Small intestine (tissue), 7 donors: ENCODE measurements around the gene TIAM1. TPM values are rescaled to one million over a fixed set of nuclear protein-coding genes. Genes with fewer than 3 reads are reported as not detected.

Experiments used
- DNase-seq, 2 donors: peaks; one replicate each; pipeline versions ENCODE4 v3.0.0 to v3.0.0-alpha.2; 2013
- FAIRE-seq: peaks from 2 replicates; lab custom pipeline; 2012; peaks lifted over from hg19 to GRCh38; lab: Jason Lieb, UNC
- H3K27ac ChIP-seq, 3 donors: one replicate each; pipeline ENCODE4 v1.5.1; 2013; ENCODE audit warnings: low read length in 2 of 3, mild to moderate bottlenecking in 2 of 3, control low read depth in 1 of 3, inconsistent platforms in 1 of 3, low read depth in 1 of 3, moderate library complexity in 1 of 3
- H3K27me3 ChIP-seq, 3 donors: one replicate each; pipeline ENCODE4 v1.6.1; 2013; ENCODE audit warnings: low read length in 3 of 3, inconsistent platforms in 1 of 3; ENCODE audit not compliant: control insufficient read depth in 3 of 3, insufficient read depth in 3 of 3
- H3K36me3 ChIP-seq, 3 donors: one replicate each; pipeline ENCODE4 v1.6.1; 2013; ENCODE audit warnings: low read length in 3 of 3, inconsistent platforms in 1 of 3, low read depth in 1 of 3, mild to moderate bottlenecking in 1 of 3, moderate library complexity in 1 of 3; ENCODE audit not compliant: control insufficient read depth in 3 of 3, insufficient read depth in 2 of 3
- H3K4me1 ChIP-seq, 3 donors: one replicate each; pipeline ENCODE4 v1.6.1; 2013; ENCODE audit warnings: low read length in 2 of 3, inconsistent platforms in 1 of 3, low read depth in 1 of 3, mild to moderate bottlenecking in 1 of 3, moderate library complexity in 1 of 3; ENCODE audit not compliant: control insufficient read depth in 3 of 3, insufficient read depth in 2 of 3
- H3K4me3 ChIP-seq, 3 donors: one replicate each; pipeline ENCODE4 v1.5.1; 2013; ENCODE audit warnings: low read length in 3 of 3, control low read depth in 1 of 3, inconsistent platforms in 1 of 3, low read depth in 1 of 3, mild to moderate bottlenecking in 1 of 3, moderate library complexity in 1 of 3
- H3K9me3 ChIP-seq, 2 donors: one replicate each; pipeline ENCODE4 v1.6.1; 2013; ENCODE audit warnings: low read depth in 1 of 2, low read length in 1 of 2; ENCODE audit not compliant: control insufficient read depth in 2 of 2, insufficient read depth in 1 of 2
- WGBS, 3 donors: extraction: QIAGEN DNeasy Blood & Tissue Kit; methylation state at CpG; one replicate each; pipeline ENCODE4 v1.1.7; 2013; 5-methylcytosine and 5-hydroxymethylcytosine counted together
- polyA plus RNA-seq, 4 donors: library from polyadenylated mRNA; stranded (reverse) in 3 of 4; unstranded in 1 of 4; fragments of 200-250 nt in 3 of 4; fragments of 120-200 nt in 1 of 4; gene quantifications; one replicate each; pipeline versions ENCODE4 v1.2.1 to v1.2.3, GENCODE V29; 2013
- donor health status: healthy with polysubstance abuse.
- donor health status: control.
- donor health status: control.
- donor health status: Bipolar disorder and iron deficiency.
- donor health status: healthy.

TIAM1 gene
- polyA plus RNA-seq, 4 donors: 0.45 to 4.1 (median 2.4) TPM

- Histone ChIP-seq H3K27ac (peak overlapping the region in 1 of 3 donors; percentile 8), H3K36me3 (no peaks in the 10 kb centered on the region), H3K27me3 (no peaks in the 10 kb centered on the region), H3K4me1 (no peaks in the 10 kb centered on the region), H3K4me3 (no peak overlapping the region), H3K9me3 (no peaks in the 10 kb centered on the region)
- FAIRE-seq (no peak), DNase-seq (no peak)
- WGBS, 3 donors: 56 to 70% (median 58%) methylated on average over 6 of the region's 6 CpGs
These were observed 171.7 kb downstream of the TIAM1 start for GRCh38 chr21:31172328-31172727.

- Histone ChIP-seq H3K9me3 (no peaks in the 10 kb centered on the region), H3K27ac (no peak overlapping the region), H3K4me1 (no peaks in the 10 kb centered on the region), H3K27me3 (no peaks in the 10 kb centered on the region), H3K4me3 (no peak overlapping the region), H3K36me3 (no peaks in the 10 kb centered on the region)
- WGBS, 3 donors: 80 to 81% (median 81%) methylated on average over 8 of the region's 8 CpGs
- DNase-seq: no peak
- no peak for FAIRE-seq
These were observed 179.1 kb downstream of the TIAM1 start for GRCh38 chr21:31164713-31165694.

GRCh38 chr21:31162827-31163226, 181.2 kb downstream of the TIAM1 start:
- DNase-seq (no peak), FAIRE-seq (no peak)
- no peaks in the 10 kb centered on the region for H3K9me3 ChIP-seq
- no peak overlapping the region for H3K4me3 ChIP-seq
- H3K4me1 ChIP-seq: no peaks in the 10 kb centered on the region
- H3K27me3 ChIP-seq: no peaks in the 10 kb centered on the region
- 59 to 70% (median 66%) methylated on average over 4 of the region's 4 CpGs for WGBS, 3 donors
- H3K27ac ChIP-seq: no peak overlapping the region
- H3K36me3 ChIP-seq: no peaks in the 10 kb centered on the region

GRCh38 chr21:31162079-31162699, 181.9 kb downstream of the TIAM1 start:
- Histone ChIP-seq H3K27me3 (no peaks in the 10 kb centered on the region), H3K4me1 (no peaks in the 10 kb centered on the region), H3K27ac (no peak overlapping the region), H3K9me3 (no peaks in the 10 kb centered on the region), H3K4me3 (no peak overlapping the region), H3K36me3 (no peaks in the 10 kb centered on the region)
- no peak for DNase-seq
- 81 to 89% (median 83%) methylated on average over 4 of the region's 4 CpGs for WGBS, 3 donors
- FAIRE-seq: no peak

GRCh38 chr21:31161157-31161556, 182.9 kb downstream of the TIAM1 start:
- no peaks in the 10 kb centered on the region for H3K4me1 ChIP-seq
- H3K36me3 ChIP-seq: no peaks in the 10 kb centered on the region
- FAIRE-seq: no peak
- WGBS, 3 donors: 58 to 69% (median 65%) methylated on average over 5 of the region's 5 CpGs
- peaks cover 0 to 2% of the 10 kb centered on the region in 2 donors for H3K9me3 ChIP-seq
- no peak overlapping the region for H3K27ac ChIP-seq
- no peaks in the 10 kb centered on the region for H3K27me3 ChIP-seq
- H3K4me3 ChIP-seq: no peak overlapping the region
- no peak for DNase-seq

GRCh38 chr21:31159808-31160207, 184.3 kb downstream of the TIAM1 start:
- WGBS, 3 donors: 67 to 86% (median 72%) methylated on average over 5 of the region's 5 CpGs
- H3K27ac ChIP-seq: no peak overlapping the region
- H3K27me3 ChIP-seq: no peaks in the 10 kb centered on the region
- H3K4me3 ChIP-seq: no peak overlapping the region
- H3K4me1 ChIP-seq: no peaks in the 10 kb centered on the region
- H3K9me3 ChIP-seq: peaks cover 0 to 6% of the 10 kb centered on the region in 2 donors
- no peak for DNase-seq
- no peak for FAIRE-seq
- no peaks in the 10 kb centered on the region for H3K36me3 ChIP-seq

- no peaks in the 10 kb centered on the region for H3K4me1 ChIP-seq
- H3K9me3 ChIP-seq: peaks cover 0 to 6% of the 10 kb centered on the region in 2 donors
- no peaks in the 10 kb centered on the region for H3K27me3 ChIP-seq
- H3K4me3 ChIP-seq: no peak overlapping the region
- DNase-seq (no peak), FAIRE-seq (no peak)
- H3K27ac ChIP-seq: peak overlapping the region in 2 of 3 donors; percentile 27 to 28
- no peaks in the 10 kb centered on the region for H3K36me3 ChIP-seq
- WGBS, 3 donors: 76 to 83% (median 78%) methylated on average over 8 of the region's 8 CpGs
These were observed 185.1 kb downstream of the TIAM1 start for GRCh38 chr21:31158789-31159581.

GRCh38 chr21:31157756-31158155, 186.3 kb downstream of the TIAM1 start:
- WGBS, 3 donors: 62 to 70% (median 63%) methylated on average over 5 of the region's 5 CpGs
- FAIRE-seq (no peak), DNase-seq (no peak)
- no peaks in the 10 kb centered on the region for H3K36me3 ChIP-seq
- H3K27me3 ChIP-seq: no peaks in the 10 kb centered on the region
- H3K27ac ChIP-seq: no peak overlapping the region
- peaks cover 0 to 6% of the 10 kb centered on the region in 2 donors for H3K9me3 ChIP-seq
- H3K4me3 ChIP-seq: no peak overlapping the region
- H3K4me1 ChIP-seq: no peaks in the 10 kb centered on the region
